Neuronal stem cell (in vitro differentiated cells): ENCODE results near the gene CYP8B1.
A peak's percentile ranks its signal among the peaks of the same experiment; 100 is the strongest.

Source experiments
- DNase-seq: peaks from one replicate; pipeline ENCODE4 v3.0.0-alpha.2; 2013; ENCODE audit warnings: low spot score
- H2AFZ ChIP-seq: one replicate; pipeline ENCODE4 v1.6.1; 2013; ENCODE audit warnings: mild to moderate bottlenecking, low read length, inconsistent platforms
- H2AK5ac ChIP-seq: 2 replicates; pipeline ENCODE4 v1.6.1; 2013; ENCODE audit warnings: low read depth, mild to moderate bottlenecking, inconsistent platforms, low read length, moderate library complexity, mixed read lengths
- H2BK120ac ChIP-seq: 2 replicates; pipeline ENCODE4 v1.6.1; 2013; ENCODE audit warnings: low read depth, mild to moderate bottlenecking, inconsistent platforms, low read length, moderate library complexity, mixed read lengths
- H2BK12ac ChIP-seq: one replicate; pipeline ENCODE4 v1.6.1; 2013; ENCODE audit warnings: low read length, inconsistent platforms
- H2BK15ac ChIP-seq: 2 replicates; pipeline ENCODE4 v1.6.1; 2013; ENCODE audit warnings: mild to moderate bottlenecking, low read length, inconsistent platforms, mixed read lengths
- H2BK5ac ChIP-seq: one replicate; pipeline ENCODE4 v1.6.1; 2013; ENCODE audit warnings: inconsistent platforms, mild to moderate bottlenecking, low read length, moderate library complexity
- H3K14ac ChIP-seq: one replicate; pipeline ENCODE4 v1.6.1; 2013; ENCODE audit warnings: low read length, inconsistent platforms
- H3K18ac ChIP-seq: 2 replicates; pipeline ENCODE4 v1.6.1; 2013; ENCODE audit warnings: low read length, inconsistent platforms
- H3K23ac ChIP-seq: 2 replicates; pipeline ENCODE4 v1.6.1; 2013; ENCODE audit warnings: low read depth, mild to moderate bottlenecking, mixed read lengths, low read length, inconsistent platforms; ENCODE audit not compliant: poor library complexity
- H3K27ac ChIP-seq: replicated peaks from 3 replicates; pipeline ENCODE4 v1.5.1; 2013; ENCODE audit warnings: low read length, inconsistent platforms
- H3K27me3 ChIP-seq, 3 experiments: 2 replicates each; pipeline ENCODE4 v1.6.1; 2013; ENCODE audit warnings: low read length in 3 of 3, mild to moderate bottlenecking in 2 of 3, inconsistent platforms in 1 of 3, low read depth in 1 of 3, mixed read lengths in 1 of 3, moderate library complexity in 1 of 3; ENCODE audit not compliant: control insufficient read depth in 3 of 3, insufficient read depth in 3 of 3
- H3K36me3 ChIP-seq, 2 donors: replicated peaks in 1 of 2; 2 replicates each; pipeline ENCODE4 v1.6.1; 2013; ENCODE audit warnings: low read length in 2 of 2; ENCODE audit not compliant: control insufficient read depth in 2 of 2, insufficient read depth in 2 of 2
- H3K4ac ChIP-seq: 2 replicates; pipeline ENCODE4 v1.6.1; 2013; ENCODE audit warnings: inconsistent platforms, mild to moderate bottlenecking, low read length, moderate library complexity
- H3K4me1 ChIP-seq, 2 donors: 1 replicate in 1 of 2; 2 replicates in 1 of 2; pipeline ENCODE4 v1.6.1; 2013; ENCODE audit warnings: low read length in 2 of 2, low read depth in 1 of 2; ENCODE audit not compliant: control insufficient read depth in 2 of 2, insufficient read depth in 1 of 2
- H3K4me2 ChIP-seq: one replicate; pipeline ENCODE4 v1.6.1; 2013; ENCODE audit warnings: mild to moderate bottlenecking, low read length, inconsistent platforms; ENCODE audit not compliant: insufficient read depth, poor library complexity, severe bottlenecking
- H3K4me3 ChIP-seq, 2 donors: 2 replicates each; pipeline ENCODE4 v1.5.1; 2013; ENCODE audit warnings: low read length in 2 of 2, mild to moderate bottlenecking in 2 of 2, inconsistent platforms in 1 of 2, moderate library complexity in 1 of 2
- H3K79me1 ChIP-seq: one replicate; pipeline ENCODE4 v1.6.1; 2013; ENCODE audit warnings: low read depth, mild to moderate bottlenecking, inconsistent platforms, low read length, moderate library complexity
- H3K9ac ChIP-seq: one replicate; pipeline ENCODE4 v1.6.1; 2013; ENCODE audit warnings: mild to moderate bottlenecking, low read depth, low read length, inconsistent platforms; ENCODE audit not compliant: poor library complexity
- H3K9me3 ChIP-seq, 2 donors: replicated peaks in 1 of 2; 2 replicates each; pipeline versions ENCODE3 to v1.6.1; 2013; ENCODE audit warnings: low read length in 2 of 2, mild to moderate bottlenecking in 2 of 2, inconsistent platforms in 1 of 2, low read depth in 1 of 2, mixed read lengths in 1 of 2, moderate library complexity in 1 of 2; ENCODE audit not compliant: control insufficient read depth in 2 of 2, insufficient read depth in 1 of 2
- H4K8ac ChIP-seq: one replicate; pipeline ENCODE4 v1.6.1; 2013; ENCODE audit warnings: low read depth, mild to moderate bottlenecking, inconsistent platforms, low read length, moderate library complexity
- H4K91ac ChIP-seq: one replicate; pipeline ENCODE4 v1.6.1; 2013; ENCODE audit warnings: low read length, low read depth, mild to moderate bottlenecking, inconsistent platforms; ENCODE audit not compliant: poor library complexity
- WGBS, 2 donors: extraction: QIAGEN DNeasy Blood & Tissue Kit; methylation state at CpG; one replicate each; pipeline ENCODE4 v1.1.7; 2013; ENCODE audit warnings: missing lambda C conversion rate in 2 of 2, mixed read lengths in 1 of 2; ENCODE audit not compliant: insufficient read length in 2 of 2, insufficient replicate concordance in 1 of 2; ENCODE audit errors: extremely low coverage in 2 of 2; 5-methylcytosine and 5-hydroxymethylcytosine counted together

Gene CYP8B1

DNA sequence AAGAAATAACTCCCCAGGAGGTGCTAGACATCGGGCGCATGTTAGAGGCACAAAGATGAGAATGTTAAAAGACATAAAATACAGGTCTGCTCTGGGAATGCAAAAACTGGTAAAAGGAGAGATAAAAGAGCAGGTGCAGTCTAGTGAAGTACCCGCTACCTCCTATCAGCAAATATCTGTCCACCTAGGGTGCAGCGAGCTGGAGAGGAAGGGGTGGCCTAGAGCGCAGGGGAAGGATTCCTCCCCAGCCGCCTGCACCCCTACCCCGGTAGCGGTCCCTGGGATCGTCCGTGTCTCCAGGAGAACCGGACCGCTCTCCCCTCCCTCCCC lies 30.0 kb upstream of the CYP8B1 start:
- DNase-seq: no peak
- no peak overlapping the region for H2AFZ ChIP-seq
- no peaks in the 10 kb centered on the region for H3K27me3 ChIP-seq
- H3K4me1 ChIP-seq: peaks cover 0 to 4% of the 10 kb centered on the region in 2 donors
- no peak overlapping the region for H2AK5ac ChIP-seq
- H3K23ac ChIP-seq: no peak overlapping the region
- no peaks in the 10 kb centered on the region for H3K36me3 ChIP-seq
- no peak overlapping the region for H3K27ac ChIP-seq
- no peak overlapping the region for H3K4me3 ChIP-seq
- no peak overlapping the region for H3K14ac ChIP-seq
- H3K9me3 ChIP-seq: peaks cover 0 to 2% of the 10 kb centered on the region in 2 donors
- no peak overlapping the region for H2BK5ac ChIP-seq
- H3K79me1 ChIP-seq: no peaks in the 10 kb centered on the region
- H2BK12ac ChIP-seq: no peak overlapping the region
- no peak overlapping the region for H3K4ac ChIP-seq
- H4K91ac ChIP-seq: no peak overlapping the region
- H4K8ac ChIP-seq: no peak overlapping the region
- no CpG with 5 or more reads among the region's 12 CpGs for WGBS, 2 donors
- H2BK15ac ChIP-seq: peak overlapping the region; percentile 17
- no peak overlapping the region for H3K4me2 ChIP-seq
- H3K18ac ChIP-seq: no peak overlapping the region
- H3K9ac ChIP-seq: no peak overlapping the region
- H2BK120ac ChIP-seq: no peak overlapping the region

DNA sequence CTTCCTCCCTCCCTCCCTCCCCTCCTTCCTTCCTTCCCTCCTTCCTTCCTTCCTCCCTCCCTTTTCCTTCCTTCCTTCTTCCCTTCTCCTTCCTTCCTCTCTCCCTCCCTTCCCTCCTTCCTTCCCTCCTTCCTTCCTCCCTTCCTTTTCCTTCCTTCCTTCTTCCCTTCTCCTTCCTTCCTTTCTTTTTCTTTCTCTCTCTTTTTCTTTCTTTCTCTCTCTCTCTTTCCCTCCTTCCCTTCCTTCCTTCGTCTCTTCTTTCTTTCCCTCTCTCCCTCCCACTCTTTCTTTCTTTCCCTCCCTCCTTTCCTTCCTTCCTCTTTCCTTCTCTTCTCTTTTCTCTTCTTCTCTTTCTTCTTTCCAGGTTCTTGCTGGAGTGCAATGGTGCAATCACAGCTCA lies 28.4 kb upstream of the CYP8B1 start:
- WGBS, 2 donors: no CpG with 5 or more reads among the region's 1 CpG
- H3K79me1 ChIP-seq: no peaks in the 10 kb centered on the region
- H3K27me3 ChIP-seq: no peaks in the 10 kb centered on the region

DNA sequence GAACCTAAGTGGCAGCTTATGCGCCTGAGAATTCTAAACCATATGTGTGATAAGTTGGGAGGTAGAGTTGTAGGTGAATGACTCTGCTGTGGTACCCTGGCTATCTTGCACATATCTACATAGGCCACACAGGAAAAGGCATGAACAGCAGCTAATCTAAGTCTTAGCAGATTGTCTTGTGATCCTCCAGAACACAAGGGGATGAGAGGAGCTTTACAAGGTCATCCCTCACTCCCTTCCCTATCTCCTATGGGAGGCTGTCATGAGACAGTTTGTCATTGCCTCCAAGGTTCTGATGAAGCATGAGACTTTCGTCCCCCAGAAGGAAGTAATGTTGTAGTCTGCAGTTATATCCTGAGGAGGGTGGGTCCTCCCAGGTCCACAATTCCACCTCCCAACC lies 26.6 kb upstream of the CYP8B1 start:
- no peak overlapping the region for H3K18ac ChIP-seq
- no peak overlapping the region for H3K14ac ChIP-seq

More for the DNA sequence above, 28.4 kb upstream of the CYP8B1 start:
- no peak overlapping the region for H2BK12ac ChIP-seq
- no peak overlapping the region for H3K4me3 ChIP-seq
- H3K4me2 ChIP-seq: no peak overlapping the region
- H2AK5ac ChIP-seq: no peak overlapping the region
- H2BK15ac ChIP-seq: no peak overlapping the region
- H4K91ac ChIP-seq: no peak overlapping the region
- no peak overlapping the region for H3K18ac ChIP-seq
- peaks cover 0 to 4% of the 10 kb centered on the region in 2 donors for H3K9me3 ChIP-seq
- no peak overlapping the region for H3K27ac ChIP-seq
- H3K4me1 ChIP-seq: peaks cover 0 to 4% of the 10 kb centered on the region in 2 donors
- H3K4ac ChIP-seq: no peak overlapping the region
- no peak overlapping the region for H3K14ac ChIP-seq
- no peak overlapping the region for H3K9ac ChIP-seq
- no peak overlapping the region for H2BK5ac ChIP-seq
- no peak overlapping the region for H3K23ac ChIP-seq
- H2BK120ac ChIP-seq: no peak overlapping the region
- no peak overlapping the region for H2AFZ ChIP-seq
- no peaks in the 10 kb centered on the region for H3K36me3 ChIP-seq
- DNase-seq: no peak
- H4K8ac ChIP-seq: no peak overlapping the region

DNA sequence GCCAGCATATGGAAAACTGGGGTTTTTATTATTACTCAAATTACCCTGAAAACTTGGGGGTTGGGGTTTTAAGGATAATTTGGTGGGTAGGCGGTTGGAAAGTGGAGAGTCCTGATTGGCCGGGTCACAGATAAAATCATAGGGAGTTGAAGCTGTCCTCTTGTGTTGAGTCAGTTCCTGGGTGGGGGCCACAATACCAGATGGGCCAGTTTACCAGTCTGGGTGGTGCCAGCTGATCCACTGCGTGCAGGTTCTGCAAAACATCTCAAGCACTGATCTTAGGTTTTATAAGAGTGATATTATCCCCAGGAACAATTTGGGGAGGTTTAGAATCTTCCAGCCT lies 25.4 kb upstream of the CYP8B1 start:
- Histone ChIP-seq H4K8ac (no peak overlapping the region), H2BK5ac (no peak overlapping the region), H3K27ac (no peak overlapping the region), H3K79me1 (no peaks in the 10 kb centered on the region), H2BK120ac (no peak overlapping the region), H2AK5ac (no peak overlapping the region), H3K23ac (no peak overlapping the region), H3K9ac (no peak overlapping the region), H3K4me3 (no peak overlapping the region), H4K91ac (no peak overlapping the region), H3K9me3 (peaks cover 0 to 4% of the 10 kb centered on the region in 2 donors), H2AFZ (no peak overlapping the region), H3K36me3 (no peaks in the 10 kb centered on the region), H3K14ac (no peak overlapping the region), H3K4me2 (no peak overlapping the region), H3K18ac (no peak overlapping the region), H2BK15ac (no peak overlapping the region), H3K4ac (no peak overlapping the region), H2BK12ac (no peak overlapping the region), H3K4me1 (no peaks in the 10 kb centered on the region), H3K27me3 (no peaks in the 10 kb centered on the region)
- no peak for DNase-seq
- no CpG with 5 or more reads among the region's 3 CpGs for WGBS, 2 donors

More for the DNA sequence above, 26.6 kb upstream of the CYP8B1 start:
- no peak overlapping the region for H4K91ac ChIP-seq
- no peak overlapping the region for H2BK120ac ChIP-seq
- no CpG with 5 or more reads among the region's 2 CpGs for WGBS, 2 donors
- H3K27ac ChIP-seq: no peak overlapping the region
- H2BK12ac ChIP-seq: no peak overlapping the region
- no peak overlapping the region for H3K4me2 ChIP-seq
- no peak overlapping the region for H3K4ac ChIP-seq
- no peaks in the 10 kb centered on the region for H3K27me3 ChIP-seq
- peaks cover 0 to 4% of the 10 kb centered on the region in 2 donors for H3K4me1 ChIP-seq
- H2BK15ac ChIP-seq: no peak overlapping the region
- no peaks in the 10 kb centered on the region for H3K79me1 ChIP-seq
- H3K36me3 ChIP-seq: no peaks in the 10 kb centered on the region
- H3K9me3 ChIP-seq: peaks cover 0 to 4% of the 10 kb centered on the region in 2 donors
- H2BK5ac ChIP-seq: no peak overlapping the region
- no peak overlapping the region for H4K8ac ChIP-seq
- no peak overlapping the region for H3K9ac ChIP-seq
- no peak overlapping the region for H2AFZ ChIP-seq
- H3K23ac ChIP-seq: no peak overlapping the region
- no peak overlapping the region for H3K4me3 ChIP-seq
- H2AK5ac ChIP-seq: no peak overlapping the region
- DNase-seq: no peak
